ENCODE results near the gene ALG2.

DNA sequence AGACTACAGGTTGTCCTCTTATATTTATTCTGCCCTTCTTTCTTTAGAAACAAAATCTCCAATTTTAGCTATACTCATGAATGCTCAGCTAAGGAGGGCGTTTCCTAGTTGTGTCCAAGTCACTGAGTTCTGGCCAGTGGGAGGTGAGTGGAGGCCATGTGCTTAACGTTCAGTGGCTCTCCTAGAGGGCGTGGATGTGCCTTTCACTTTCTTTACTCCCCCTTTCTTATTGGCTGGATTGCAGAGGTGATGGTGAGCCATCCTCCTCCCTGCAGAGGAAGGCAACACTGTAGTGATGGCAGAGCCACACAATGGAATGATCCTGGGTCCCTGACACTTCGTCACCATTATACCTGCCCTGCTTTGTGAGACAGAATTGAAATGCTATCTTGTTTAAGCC lies 54.6 kb downstream of the ALG2 start:
- TF ChIP-seq, protein P1, sequence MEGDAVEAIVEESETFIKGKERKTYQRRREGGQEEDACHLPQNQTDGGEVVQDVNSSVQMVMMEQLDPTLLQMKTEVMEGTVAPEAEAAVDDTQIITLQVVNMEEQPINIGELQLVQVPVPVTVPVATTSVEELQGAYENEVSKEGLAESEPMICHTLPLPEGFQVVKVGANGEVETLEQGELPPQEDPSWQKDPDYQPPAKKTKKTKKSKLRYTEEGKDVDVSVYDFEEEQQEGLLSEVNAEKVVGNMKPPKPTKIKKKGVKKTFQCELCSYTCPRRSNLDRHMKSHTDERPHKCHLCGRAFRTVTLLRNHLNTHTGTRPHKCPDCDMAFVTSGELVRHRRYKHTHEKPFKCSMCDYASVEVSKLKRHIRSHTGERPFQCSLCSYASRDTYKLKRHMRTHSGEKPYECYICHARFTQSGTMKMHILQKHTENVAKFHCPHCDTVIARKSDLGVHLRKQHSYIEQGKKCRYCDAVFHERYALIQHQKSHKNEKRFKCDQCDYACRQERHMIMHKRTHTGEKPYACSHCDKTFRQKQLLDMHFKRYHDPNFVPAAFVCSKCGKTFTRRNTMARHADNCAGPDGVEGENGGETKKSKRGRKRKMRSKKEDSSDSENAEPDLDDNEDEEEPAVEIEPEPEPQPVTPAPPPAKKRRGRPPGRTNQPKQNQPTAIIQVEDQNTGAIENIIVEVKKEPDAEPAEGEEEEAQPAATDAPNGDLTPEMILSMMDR (conservative IDR thresholded peaks at IDR 0.05; ENCODE audit: low read depth in 2 of 2): no peak
- no peak for TF ChIP-seq POLR2AphosphoS5 (IDR thresholded peaks at IDR 0.05; ENCODE audit: low read depth)
- no peak for TF ChIP-seq EZH2 (IDR thresholded peaks at IDR 0.05; ENCODE audit: low read depth, unreplicated experiment)
- TF ChIP-seq STAT1 (IDR thresholded peaks at IDR 0.05; ENCODE audit: unreplicated experiment): no peak
- TF ChIP-seq CREB1 (CRISPR knock-in tag; IDR thresholded peaks at IDR 0.05; ENCODE audit: low read depth): no peak
- TF ChIP-seq, protein P2, sequence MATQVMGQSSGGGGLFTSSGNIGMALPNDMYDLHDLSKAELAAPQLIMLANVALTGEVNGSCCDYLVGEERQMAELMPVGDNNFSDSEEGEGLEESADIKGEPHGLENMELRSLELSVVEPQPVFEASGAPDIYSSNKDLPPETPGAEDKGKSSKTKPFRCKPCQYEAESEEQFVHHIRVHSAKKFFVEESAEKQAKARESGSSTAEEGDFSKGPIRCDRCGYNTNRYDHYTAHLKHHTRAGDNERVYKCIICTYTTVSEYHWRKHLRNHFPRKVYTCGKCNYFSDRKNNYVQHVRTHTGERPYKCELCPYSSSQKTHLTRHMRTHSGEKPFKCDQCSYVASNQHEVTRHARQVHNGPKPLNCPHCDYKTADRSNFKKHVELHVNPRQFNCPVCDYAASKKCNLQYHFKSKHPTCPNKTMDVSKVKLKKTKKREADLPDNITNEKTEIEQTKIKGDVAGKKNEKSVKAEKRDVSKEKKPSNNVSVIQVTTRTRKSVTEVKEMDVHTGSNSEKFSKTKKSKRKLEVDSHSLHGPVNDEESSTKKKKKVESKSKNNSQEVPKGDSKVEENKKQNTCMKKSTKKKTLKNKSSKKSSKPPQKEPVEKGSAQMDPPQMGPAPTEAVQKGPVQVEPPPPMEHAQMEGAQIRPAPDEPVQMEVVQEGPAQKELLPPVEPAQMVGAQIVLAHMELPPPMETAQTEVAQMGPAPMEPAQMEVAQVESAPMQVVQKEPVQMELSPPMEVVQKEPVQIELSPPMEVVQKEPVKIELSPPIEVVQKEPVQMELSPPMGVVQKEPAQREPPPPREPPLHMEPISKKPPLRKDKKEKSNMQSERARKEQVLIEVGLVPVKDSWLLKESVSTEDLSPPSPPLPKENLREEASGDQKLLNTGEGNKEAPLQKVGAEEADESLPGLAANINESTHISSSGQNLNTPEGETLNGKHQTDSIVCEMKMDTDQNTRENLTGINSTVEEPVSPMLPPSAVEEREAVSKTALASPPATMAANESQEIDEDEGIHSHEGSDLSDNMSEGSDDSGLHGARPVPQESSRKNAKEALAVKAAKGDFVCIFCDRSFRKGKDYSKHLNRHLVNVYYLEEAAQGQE (IDR thresholded peaks at IDR 0.05; ENCODE audit: unreplicated experiment): no peak
- no peak for TF ChIP-seq JUNB (IDR thresholded peaks at IDR 0.05; ENCODE audit: unreplicated experiment)
- no peak for TF ChIP-seq EZH2phosphoT487 (IDR thresholded peaks at IDR 0.05; ENCODE audit: unreplicated experiment)
- TF ChIP-seq, protein P3, sequence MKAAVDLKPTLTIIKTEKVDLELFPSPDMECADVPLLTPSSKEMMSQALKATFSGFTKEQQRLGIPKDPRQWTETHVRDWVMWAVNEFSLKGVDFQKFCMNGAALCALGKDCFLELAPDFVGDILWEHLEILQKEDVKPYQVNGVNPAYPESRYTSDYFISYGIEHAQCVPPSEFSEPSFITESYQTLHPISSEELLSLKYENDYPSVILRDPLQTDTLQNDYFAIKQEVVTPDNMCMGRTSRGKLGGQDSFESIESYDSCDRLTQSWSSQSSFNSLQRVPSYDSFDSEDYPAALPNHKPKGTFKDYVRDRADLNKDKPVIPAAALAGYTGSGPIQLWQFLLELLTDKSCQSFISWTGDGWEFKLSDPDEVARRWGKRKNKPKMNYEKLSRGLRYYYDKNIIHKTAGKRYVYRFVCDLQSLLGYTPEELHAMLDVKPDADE (IDR thresholded peaks at IDR 0.05): no peak
